A673 (cell line): Measurements from ENCODE around the gene CST9.

Experiments
- CTCF ChIP-seq: fragments of 300-800, 200-600 bp; sonication (generic); conservative IDR thresholded peaks from 2 replicates; pipeline ENCODE4 v1.5.1; 2017; ENCODE audit warnings: low read depth, mild to moderate bottlenecking, antibody characterized with exemption, low read length, moderate library complexity, mixed read lengths
- EZH2 ChIP-seq: fragments of 200-600 bp; sonication (generic); IDR thresholded peaks from 2 replicates; pipeline ENCODE4 v1.6.1; 2017; ENCODE audit warnings: borderline replicate concordance, low read depth, mild to moderate bottlenecking, mixed read lengths, antibody characterized with exemption, low read length; ENCODE audit not compliant: poor library complexity, severe bottlenecking

- no peak for TF ChIP-seq CTCF
- TF ChIP-seq EZH2 = no peak
Measured at GRCh38 chr20:23569570-23569969, 36.1 kb downstream of the CST9 start.
